H1 (cell line): Measurements from ENCODE around the gene RNASET2. TPM values are rescaled to one million over a fixed set of nuclear protein-coding genes. Genes with fewer than 3 reads are reported as not detected.

ENCODE experiments used
- CHD2 ChIP-seq: IDR thresholded peaks from 2 replicates; pipeline ENCODE4 v1.6.1; 2012; ENCODE audit warnings: low read length, improper control_type of control experiment
- E2F6 ChIP-seq: IDR thresholded peaks from 2 replicates; pipeline ENCODE4 v1.6.1; 2012; ENCODE audit warnings: inconsistent platforms
- RAD21 ChIP-seq, 2 experiments: IDR thresholded peaks in 1 of 2; conservative IDR thresholded peaks in 1 of 2; 2 replicates each; pipeline ENCODE4 v1.6.1; 2011; ENCODE audit warnings: low read depth in 2 of 2, low read length in 2 of 2, improper control_type of control experiment in 1 of 2, inconsistent platforms in 1 of 2, mild to moderate bottlenecking in 1 of 2, moderate library complexity in 1 of 2
- RXRA ChIP-seq: IDR thresholded peaks from 2 replicates; pipeline ENCODE4 v1.6.1; 2011; ENCODE audit warnings: low read depth, mild to moderate bottlenecking, low read length, moderate library complexity; ENCODE audit not compliant: insufficient read depth
- SAP30 ChIP-seq: fragments of 300-600 bp; sonication (generic); IDR thresholded peaks from 2 replicates; pipeline ENCODE4 v1.7.1; 2012; ENCODE audit warnings: low read length, moderate library complexity, mild to moderate bottlenecking, inconsistent platforms; ENCODE audit not compliant: insufficient read depth, insufficient replicate concordance
- TAF1 ChIP-seq: IDR thresholded peaks from 2 replicates; pipeline ENCODE4 v1.6.1; 2011; ENCODE audit warnings: mild to moderate bottlenecking, low read depth, low read length
- polyA plus RNA-seq, 7 experiments: library from polyadenylated mRNA; depleted of rRNA in 3 of 7; stranded (reverse) in 5 of 7; unstranded in 2 of 7; fragments of >200 nt in 5 of 7; fragments of 200-250 nt in 2 of 7; gene quantifications; 1 replicate in 5 of 7; 2 replicates in 1 of 7; 4 replicates in 1 of 7; pipeline versions ENCODE4 v1.2.1 to v1.2.3, GENCODE V29; 2011 to 2013; ENCODE audit warnings: missing spikeins in 2 of 7, mixed read lengths in 2 of 7
- total RNA-seq: library from RNA; stranded (reverse); fragmentation: NEBNext Ultra II Directional; extraction: Animal tissue kit (Norgen Biotek cat#: 25700); gene quantifications from 2 replicates; pipeline ENCODE4 v1.2.1, GENCODE V29; 2021

Gene RNASET2
- total and polyA plus RNA-seq, 2 of the 8 experiments (the other 6 are each of a cell fraction or from before 2014, with no cell fraction given): 15.7 to 22.9 TPM

- TF ChIP-seq TAF1 (no peak), RAD21 (IDR thresholded peaks at IDR 0.05 in 1 of 2, conservative IDR thresholded peaks at IDR 0.05 in 1 of 2; ENCODE audit: low read depth in 2 of 2, low read length in 2 of 2) (no peak), SAP30 (no peak), RXRA (no peak), CHD2 (no peak), E2F6 (no peak)
These were observed 45.7 kb downstream of the RNASET2 start (continued) for GRCh38 chr6:166910601-166911000.
